Measurements from ENCODE around the gene HSF2BP.
"Not testable (repeated sequence)": the region's sequence is repeated elsewhere in the genome, so short reads cannot be mapped to it uniquely, and the experiment has no call there.

GRCh38 chr21:43570195-43570594, 89.1 kb downstream of the HSF2BP start:
- TF ChIP-seq EP300, CTCF, POLR2A (IDR thresholded peaks at IDR 0.05): not testable (repeated sequence)

Data from suprapubic skin (tissue), 3 donors.